Measurements from ENCODE around the gene PRCP.

The PRCP gene

DNA sequence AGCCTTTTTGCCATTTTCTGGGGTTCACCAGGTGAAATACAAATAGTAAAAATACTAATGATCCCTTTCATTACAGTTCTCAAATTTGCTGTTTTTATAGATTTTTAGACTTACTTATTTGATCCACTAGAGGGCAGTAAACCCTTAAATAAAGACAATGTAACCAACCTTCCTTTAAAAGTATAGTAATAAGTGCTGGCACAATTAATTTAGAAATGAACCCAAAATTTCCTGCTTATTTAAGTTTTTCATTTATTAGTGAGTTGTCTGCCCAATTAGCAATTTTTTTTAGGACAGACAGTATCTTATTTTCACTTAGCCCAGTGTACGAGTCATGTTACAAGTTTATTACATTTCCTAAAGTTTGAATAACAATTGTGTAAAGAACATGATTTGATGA, 6.0 kb upstream of the PRCP start:
- DNase-seq, result no peak

DNA sequence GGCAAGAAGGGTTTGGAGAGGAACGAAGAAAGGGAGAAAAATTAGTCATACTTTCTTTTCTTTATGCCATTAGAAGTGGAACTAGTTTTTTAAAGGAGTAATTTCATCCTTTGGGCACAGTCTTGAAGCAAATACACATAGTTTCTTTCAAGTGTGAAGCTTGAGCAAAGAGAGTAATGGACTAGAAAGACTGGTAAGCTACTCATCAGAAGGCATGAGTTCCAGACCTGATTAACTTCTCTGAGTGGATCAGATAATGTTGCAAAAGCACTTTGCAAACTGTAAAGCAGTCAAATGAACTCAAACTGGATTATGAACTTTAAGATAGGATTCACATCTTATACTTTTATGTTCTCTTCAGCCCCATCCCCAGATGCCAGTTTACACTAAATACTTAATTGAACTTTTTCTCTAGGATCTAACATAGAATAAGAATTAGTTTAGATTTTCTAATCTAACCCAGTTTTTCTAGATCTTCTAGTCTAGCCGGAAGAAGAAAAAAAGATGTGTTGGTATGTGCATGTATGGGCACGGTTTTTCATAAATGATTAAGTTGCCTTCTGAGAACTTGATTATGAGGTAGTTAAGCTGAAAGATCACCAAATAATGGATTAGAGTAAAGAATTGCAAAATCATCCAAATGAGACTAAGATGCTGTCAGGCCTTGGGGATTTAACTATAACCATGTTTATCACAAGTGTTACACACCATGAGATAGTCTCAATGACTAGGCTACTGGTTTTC, 3.8 kb upstream of the PRCP start:
- DNase-seq, result no peak

DNA sequence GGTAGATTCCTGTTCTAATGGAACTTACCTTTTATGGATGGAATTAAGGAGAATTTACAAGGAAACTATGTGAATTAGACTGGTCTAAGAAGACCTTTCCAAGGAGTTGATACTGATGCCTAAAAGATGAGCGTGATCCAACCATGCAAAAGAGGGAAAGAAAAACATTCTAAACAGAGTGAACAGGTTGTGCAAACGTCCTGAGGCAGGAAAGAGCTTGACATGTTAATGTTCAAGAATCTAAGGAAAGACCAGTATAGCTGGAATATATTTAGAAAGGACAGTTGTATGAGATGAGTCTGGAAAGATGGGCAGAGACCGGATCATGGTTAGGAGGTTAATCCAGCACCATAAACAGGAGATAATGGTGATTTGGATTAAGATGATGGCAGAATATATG, 2.6 kb upstream of the PRCP start:
- no peak for DNase-seq

DNA sequence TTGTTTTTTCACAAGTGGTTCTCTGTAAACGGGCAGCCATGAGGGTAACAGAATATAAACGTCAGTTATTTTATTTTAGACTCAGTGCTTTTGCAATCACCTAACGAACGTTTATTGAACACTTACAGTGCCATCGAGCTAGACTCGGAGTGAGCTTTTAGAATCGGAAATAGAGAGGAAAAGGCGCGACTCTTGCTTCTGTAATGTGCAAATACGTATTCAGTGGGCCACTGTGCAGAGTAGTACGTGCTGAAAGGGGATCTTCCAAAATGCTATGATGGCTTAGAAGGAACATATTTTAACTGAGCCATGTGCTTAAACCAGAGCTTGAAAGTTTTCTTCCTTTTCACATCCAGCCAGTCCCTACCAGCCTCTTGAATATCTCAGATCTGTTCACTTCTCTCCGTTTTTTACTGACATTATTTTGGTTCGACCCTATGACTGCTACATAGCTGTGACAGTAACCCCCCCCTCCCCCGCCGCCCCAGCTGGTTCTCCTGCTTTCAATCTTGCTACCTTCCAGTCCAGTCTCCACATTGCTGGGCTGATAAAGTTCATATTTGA, 1.8 kb upstream of the PRCP start:
- no peak for DNase-seq

DNA sequence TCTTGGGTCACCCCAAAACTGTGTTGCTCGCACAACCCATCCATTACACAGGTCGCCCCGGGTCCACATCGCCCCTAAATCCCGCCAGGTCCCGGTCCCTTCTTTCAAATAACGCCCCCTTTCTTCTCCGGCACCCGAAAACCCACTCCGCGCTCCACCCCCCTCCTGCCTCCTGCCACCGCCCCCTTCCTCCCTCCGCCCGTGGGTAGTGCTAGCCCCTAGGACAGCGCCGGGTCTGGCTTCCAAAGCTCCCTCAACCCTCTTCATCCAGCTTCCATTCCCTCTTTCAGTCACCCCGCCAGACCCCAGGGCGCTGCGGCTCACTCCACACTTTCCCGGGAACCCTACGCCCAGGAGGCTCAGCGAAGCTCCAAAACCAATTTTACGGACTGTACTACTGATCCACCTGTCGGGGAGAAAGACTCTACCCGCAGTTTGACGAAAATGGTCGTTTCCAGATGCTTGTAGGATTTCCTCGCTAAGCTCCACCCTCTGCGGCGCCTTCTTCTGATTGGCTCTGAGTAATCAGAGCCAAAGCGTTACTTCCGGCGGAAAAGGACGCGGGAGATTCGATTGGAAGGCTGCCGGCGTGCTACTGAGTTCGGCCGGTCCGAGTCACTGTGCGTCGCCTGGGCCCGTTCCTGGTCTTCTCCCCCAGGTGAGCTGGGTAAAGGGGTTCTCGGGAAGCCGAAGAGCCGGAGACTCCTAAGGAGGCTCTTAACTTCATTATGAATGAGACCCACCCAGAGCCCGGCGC, 1.1 kb upstream of the PRCP start, which contains the start of gene DDIAS:
DDIAS (plus strand) TSS at position 572 of the 757 bp plus-strand sequence. CDS start 13,003 bp downstream, outside the sequence.
- DNase-seq, result peak; percentile 93

DNA sequence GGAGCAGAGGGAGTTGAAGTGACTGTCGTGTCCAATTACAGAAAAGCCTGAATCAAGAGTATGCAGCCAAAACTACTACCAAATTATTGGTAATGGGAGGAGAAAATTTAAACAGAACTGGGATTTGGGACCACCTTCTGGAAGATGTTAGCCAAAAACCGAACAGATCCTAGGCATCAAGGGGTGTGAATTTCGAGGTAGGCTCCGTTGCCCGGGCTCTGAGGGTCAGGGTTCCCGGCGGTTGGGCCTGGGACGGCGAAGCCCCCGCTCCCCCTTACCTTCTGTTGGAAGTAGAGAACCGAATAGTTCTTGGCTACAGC, 313 bp downstream of the PRCP start:
- DNase-seq, result no peak

DNA sequence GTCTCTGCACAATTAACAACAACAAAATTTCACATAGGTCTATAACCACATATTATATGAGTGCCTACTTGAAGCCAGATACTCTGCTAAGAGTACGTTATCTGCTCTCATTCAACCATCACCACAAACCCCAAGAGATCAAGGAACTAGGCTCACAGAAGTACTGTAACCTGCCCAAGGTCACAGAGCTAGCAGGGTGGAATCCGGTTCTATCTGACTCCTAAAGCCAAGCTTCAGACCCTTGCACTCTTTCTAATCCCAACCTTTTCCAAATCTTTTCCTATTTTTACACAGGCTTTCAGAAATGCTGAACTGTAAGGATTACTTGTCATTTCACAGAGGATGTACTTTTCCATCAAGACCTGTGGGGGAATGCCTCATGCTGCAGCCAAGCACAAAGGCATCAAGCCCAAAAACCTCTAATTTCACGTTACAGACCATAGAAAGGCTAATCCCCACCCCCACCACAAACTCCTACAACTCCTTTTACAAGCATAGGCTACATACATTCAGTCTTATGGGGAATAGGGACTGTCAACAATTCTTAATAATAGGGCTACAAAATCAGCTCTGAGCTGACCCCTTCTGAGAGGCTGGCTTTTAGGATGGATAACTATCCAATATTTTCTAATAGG, 927 bp downstream of the PRCP start:
- no peak for DNase-seq

DNA sequence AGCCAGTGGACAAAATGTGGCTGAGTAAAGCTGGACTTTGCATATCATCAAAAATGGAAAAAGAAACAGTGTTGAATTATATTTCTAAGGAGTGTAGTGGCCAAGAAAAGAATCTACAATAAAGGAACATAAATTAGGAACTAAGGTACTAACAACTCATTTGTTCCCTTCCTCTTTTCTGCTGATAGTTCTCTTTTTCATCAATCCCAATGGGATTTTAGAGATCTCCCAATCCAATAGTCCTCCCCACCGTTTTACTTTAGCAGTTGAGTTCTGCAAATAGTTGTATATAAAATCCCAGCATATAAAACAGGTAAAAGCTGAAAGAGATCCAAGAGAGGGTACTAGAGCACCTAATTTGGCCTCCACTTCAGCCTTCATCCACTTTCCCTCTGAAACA, 2.0 kb downstream of the PRCP start:
- DNase-seq, result no peak

DNA sequence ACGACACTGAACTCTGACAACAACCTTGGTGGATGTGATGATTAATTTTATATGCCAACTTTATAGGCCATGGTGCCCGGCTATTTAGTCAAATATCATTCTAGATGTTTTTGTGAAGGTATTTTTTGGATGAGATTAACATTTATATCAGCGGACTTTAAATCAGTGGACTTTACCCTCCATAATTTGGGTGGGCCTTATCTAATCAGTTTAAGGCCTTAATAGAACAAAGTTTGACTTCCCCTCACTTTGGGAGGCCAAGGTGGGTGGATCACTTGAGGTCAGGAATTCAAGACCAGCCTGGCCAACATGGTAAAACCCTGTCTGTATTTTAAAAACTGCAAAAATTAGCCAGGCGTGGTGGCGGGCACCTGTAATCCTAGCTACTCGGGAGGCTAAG, 4.0 kb downstream of the PRCP start:
- DNase-seq, result no peak

DNA sequence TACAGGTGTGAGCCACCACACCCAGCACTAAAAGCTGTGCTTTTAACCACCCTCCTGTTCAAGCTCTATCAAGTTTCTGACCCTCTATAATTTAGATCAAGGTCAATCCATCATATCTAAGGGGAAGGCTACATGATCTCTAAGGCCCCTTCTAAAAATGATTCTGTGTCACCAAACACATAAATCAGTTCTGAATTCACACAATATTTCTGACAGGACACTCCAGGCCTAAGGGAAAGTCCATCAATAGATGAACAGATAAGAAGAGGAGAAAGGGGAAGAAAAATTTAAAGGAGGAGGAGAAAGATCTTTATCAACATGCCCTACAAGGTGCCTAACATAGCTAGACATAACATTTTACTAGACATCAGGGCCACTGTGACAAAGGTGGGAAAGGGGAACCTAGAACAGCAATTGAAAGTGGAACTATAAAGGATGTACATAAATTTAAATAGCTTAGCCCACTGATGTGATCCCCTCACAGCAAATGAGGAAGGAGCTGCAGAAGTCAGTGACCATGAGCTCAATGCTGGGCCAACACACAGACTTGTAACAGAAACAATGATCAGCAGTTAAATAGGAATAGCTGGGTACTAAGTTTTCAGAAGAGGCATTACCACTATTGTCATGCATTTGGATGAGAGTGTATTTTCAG, 4.7 kb downstream of the PRCP start:
- DNase-seq, result peak; percentile 37

DNA sequence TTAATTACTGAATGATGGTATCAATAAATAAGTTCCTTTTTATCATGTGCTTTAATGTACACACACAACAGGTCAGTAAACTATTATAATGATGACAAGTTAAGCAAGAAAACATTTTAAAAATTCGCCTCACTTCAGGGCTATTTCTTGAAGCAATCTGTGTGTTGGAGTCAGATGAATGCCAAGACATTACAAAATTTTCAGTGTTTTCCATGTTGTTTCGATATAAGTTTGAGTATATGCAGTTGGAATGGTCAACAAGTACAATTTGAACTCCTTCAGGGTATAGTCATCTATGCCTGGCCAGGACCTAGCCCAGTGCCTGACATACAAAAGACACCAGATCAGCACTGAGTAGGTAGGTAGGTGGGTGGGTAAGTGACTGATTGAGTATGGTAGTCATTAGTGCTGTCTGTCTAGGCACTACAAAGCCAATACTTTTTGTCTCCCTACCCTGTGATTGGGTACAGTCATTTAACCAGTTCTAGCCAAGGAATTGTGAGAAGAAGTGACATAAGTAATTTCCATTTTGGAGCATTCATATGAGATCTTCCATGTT, 7.5 kb downstream of the PRCP start:
- DNase-seq, result no peak

DNA sequence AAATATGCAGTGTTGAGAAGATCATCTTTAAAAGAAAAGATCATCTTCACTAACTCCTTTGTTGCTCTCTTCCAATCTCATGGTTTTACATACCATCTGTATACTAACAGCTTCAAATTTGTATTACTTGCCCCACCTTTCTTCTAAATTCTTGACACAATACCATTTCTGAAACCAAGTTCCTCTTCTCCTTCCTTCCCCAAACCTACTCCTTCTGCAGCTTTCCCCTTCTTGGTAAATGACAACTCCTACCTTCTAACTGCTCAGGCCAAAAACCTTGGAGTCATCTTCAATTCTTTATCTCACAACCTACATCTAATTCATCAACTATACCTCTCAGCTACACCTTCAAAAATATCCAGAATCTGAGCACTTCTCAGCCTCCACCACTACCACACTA, 9.3 kb downstream of the PRCP start:
- DNase-seq, result no peak

DNA sequence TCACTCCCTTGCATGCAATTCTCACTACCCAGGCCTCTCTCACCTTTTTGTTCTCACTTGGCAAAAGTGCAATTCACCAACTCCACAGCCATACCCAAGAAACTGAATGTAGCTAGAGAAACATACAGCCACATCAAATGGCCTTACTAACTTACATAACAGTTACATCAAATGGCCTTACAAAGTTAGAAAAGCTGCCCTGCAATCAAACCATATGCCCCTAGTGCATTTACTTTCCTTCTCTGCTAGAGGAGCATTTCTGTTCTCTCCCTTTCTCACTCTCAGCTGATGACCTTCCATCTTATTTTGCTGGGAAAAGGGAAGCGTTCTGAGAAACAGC, 10.3 kb downstream of the PRCP start:
- DNase-seq, result no peak

DNA sequence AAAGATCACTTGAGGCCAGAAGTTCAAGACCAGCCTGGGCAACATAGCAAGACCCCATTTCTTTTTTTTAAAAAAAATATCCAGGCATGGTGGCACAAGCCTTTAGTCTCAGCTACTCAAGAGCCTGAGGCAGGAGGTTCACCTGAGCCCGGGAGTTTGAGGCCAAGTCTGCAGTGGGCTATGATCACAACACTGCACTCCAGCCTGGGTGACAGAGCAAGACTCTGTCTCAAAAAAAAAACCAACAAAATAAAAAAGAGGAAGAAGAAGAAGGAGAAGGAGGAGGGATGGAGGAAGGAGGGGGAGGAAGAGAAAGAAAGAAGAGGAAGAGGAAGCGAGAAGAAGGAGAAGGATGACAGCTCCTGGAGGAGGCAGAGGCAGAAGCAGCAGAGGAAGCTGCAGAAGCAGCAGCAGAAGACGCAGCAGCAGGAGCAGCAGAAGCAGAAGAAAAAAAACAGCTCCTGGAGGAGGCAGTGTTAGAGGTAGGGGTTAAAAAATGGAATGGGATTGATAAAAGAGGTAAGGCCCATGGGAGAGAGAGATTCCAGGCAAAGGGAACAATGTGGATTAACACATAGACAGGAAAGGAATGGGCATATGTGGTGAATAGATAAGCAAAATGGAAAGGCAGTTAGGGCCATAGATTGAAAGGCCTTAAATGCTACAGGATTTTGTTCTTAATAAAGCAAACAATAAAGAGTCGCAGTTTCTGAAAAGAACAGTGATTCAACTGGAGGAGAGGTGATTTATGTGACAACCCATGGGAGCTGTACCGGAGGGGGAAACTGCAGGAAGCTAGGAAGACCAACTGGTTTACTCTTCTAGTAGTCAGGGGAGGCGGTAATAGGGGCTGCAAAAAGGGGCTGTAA, 10.9 kb downstream of the PRCP start:
- no peak for DNase-seq

DNA sequence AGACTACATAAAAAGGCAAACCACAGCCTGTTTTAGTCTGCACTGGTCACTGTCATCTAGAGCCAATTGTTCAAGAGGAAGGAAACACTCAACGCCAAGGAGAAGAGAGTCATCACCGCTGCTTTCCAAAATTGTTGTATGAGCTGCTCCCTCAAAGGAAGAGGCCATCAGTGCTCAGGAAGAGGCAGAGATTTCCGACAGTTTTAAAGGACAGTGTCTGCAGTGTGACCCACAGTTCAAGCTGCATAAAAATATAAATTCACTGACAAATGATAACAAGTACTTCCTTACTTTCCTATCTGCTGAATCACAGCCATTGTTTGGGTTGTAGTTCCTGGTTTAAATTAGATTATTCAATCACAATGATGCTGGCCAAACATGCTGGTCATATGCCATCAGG, 16.4 kb downstream of the PRCP start:
- no peak for DNase-seq

DNA sequence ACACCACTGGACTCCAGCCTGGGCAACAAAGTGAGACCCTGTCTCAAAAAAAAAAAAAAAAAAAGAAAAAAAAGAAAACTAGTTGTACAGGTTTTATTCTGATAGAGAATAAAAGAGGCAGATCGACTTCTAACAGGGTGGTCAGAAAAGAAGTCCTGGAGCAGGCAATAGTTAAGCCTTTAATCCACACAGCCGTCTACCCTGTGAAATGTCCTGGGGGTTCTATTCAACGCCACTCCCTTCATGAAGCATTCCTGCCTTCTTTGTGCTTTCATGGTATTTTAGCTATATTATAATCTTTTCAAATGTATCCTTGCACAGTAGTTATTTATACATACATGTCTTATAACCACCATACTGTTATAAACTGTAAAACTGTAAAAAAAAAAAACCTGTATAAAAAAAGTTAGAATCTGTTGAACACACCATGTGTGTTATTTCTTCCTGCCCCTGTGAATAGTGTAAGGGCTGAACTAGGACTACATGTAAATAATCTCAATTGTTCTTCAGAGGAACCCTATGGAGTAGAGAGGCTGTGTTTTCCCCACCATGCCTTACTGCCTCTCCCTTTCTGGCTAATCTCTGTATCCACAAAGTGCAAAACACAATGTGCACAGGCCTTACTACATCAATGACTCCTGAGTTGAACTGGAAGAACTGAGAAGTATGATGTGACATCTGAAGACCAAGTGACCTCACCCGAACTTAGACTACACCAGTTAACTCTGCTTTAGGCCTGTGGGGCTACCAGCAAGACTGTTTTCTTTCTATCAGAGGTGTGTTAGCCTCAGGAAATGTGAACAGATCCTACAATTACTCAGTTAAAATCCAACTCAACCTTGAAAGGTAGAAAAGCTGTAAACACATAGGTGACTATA, 25.3 kb downstream of the PRCP start:
- no peak for DNase-seq

DNA sequence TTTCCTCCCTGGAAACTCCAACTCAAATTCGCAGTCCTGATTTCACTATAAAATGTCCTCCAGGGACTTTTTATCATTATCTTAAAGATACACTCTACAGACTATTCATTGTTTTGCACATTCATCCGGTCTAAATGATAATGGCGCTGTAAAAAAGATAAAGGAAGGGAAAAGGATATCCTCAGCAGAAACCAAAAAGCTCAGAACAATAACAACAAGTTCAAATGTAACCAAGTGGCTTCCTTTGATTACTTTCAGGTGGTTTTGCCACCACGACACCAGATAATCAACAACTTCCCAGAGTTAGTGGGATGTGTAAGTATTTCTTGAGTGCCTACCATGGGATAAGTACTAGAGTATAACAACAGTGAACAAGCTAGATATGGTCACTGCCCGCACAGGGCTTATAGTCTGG, 26.3 kb downstream of the PRCP start:
- DNase-seq, result no peak

DNA sequence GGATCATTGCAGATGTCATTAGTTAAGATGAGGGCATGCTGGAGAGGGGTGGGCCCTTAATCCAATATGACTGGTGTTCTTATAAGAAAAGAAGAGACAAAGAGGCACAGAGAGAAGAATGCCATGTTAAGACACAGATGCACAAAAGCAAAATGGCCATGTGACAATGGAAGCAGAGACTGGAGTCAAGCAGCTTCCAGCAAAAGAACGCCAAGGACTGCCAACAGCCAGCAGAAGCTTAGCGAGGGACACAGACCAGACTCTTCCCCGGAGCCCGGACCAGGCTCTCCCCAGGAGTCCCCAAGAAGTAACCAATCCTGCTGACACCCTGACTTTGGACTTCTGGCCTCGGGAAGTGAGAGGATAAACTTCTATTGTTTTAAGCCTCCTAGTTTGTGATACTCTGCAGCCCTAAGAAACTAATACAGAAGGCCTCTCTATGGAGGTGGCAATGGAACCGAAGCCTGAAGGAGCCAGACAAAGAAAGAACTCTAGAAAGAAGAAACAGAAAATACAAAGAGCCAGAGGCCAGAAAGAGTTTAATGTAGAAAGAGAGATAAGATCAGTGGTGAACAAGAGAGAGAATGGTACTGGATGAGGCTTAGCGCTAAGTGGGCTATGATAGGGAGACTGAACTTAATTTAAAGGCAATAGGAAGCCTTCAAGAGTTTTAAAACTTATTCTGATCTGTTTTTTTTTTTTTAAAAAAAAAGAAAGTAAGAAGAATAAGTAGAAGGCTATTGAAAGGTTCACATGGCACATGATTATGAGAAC, 27.7 kb downstream of the PRCP start:
- DNase-seq, result no peak

DNA sequence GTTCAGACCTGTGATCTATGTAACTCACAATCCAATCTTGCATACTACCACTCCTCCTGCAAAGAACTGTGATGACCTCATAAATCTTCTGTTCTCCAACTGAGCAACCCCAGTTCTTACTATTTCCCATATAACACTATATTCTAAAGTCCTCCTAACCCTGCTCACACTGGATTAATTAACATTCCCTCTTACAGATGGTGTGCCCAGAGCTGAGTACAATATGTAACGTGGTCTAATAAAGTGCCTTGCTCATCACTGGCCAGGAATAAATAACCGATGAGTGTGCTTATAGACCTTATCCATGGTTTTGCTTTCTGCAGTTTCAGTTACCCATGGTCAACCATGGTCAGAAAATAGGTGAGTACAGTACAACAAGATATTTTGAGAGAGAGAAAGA, 28.6 kb downstream of the PRCP start:
- DNase-seq, result no peak

DNA sequence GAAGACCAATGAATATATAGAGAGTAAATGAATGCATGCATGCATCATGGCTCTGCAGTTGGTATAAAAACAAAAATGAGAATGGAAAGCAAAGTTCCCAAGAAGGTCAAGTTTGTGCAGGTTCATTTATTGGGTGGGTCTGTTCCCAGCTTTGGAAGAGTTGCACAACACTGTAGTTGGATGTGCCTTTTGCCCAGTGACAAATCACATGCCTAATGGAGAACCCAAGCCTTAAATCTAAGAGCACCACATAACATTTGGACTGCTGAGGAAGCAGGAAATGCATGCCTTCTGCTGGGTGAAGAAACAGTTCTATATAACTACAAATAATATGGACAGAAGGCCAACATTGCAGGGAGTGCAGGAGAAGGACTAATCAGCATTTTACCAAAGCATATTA, 30.6 kb downstream of the PRCP start:
- DNase-seq, result no peak

Measured in CD4-positive, alpha-beta T cell treated with Interferon gamma for 1 hour (primary cell).